AG04450 (cell line): ENCODE data around the gene PRR9. TPM values are rescaled to one million over a fixed set of nuclear protein-coding genes. Genes with fewer than 3 reads are reported as not detected.
A peak's percentile ranks its signal among the peaks of the same experiment; 100 is the strongest.
"Not testable (repeated sequence)": the region's sequence is repeated elsewhere in the genome, so short reads cannot be mapped to it uniquely, and the experiment has no call there.

Source experiments
- CTCF ChIA-PET: fragments of 300-600, 350-600 bp; formaldehyde crosslinking; extraction: SDS; loops from one replicate; lab custom pipeline; 2022; ENCODE audit warnings: antibody characterized with exemption, inconsistent platforms; lab: Charles Lee
- POLR2A ChIA-PET: fragments of 350-600 bp; formaldehyde crosslinking; extraction: SDS; loops from one replicate; lab custom pipeline; 2021; ENCODE audit warnings: antibody characterized with exemption, inconsistent platforms; lab: Yijun Ruan, JAX
- DNase-seq: peaks from one replicate; pipeline ENCODE4 v3.0.0-alpha.2; 2011; ENCODE audit warnings: low read depth, low spot score
- H3K27ac ChIP-seq: one replicate; pipeline ENCODE4 v1.5.1; 2012; ENCODE audit warnings: low read depth, low read length, control low read depth
- H3K27me3 ChIP-seq: one replicate; pipeline ENCODE4 v1.6.0; 2012; ENCODE audit warnings: low read length; ENCODE audit not compliant: control insufficient read depth, insufficient read depth
- H3K4me3 ChIP-seq: 2 replicates; pipeline ENCODE4 v1.5.1; 2011; ENCODE audit warnings: mild to moderate bottlenecking, low read depth, low read length, control low read depth
- H3K9me3 ChIP-seq: 2 replicates; pipeline ENCODE4 v1.5.1; 2012; ENCODE audit warnings: low read length; ENCODE audit not compliant: control insufficient read depth, insufficient read depth
- CTCF ChIP-seq: IDR thresholded peaks from 2 replicates; pipeline ENCODE4 v1.5.1; 2011; ENCODE audit warnings: low read depth, low read length, control low read depth, inconsistent platforms
- polyA plus RNA-seq: library from polyadenylated mRNA; depleted of rRNA; stranded (reverse); fragments of >200 nt; gene quantifications from 2 replicates; pipeline ENCODE4 v1.2.3, GENCODE V29; 2011

The PRR9 gene
- polyA plus RNA-seq, 1 experiment = not detected

- Histone ChIP-seq H3K9me3 (no peaks in the 10 kb centered on the region), H3K4me3 (no peak overlapping the region), H3K27me3 (no peaks in the 10 kb centered on the region), H3K27ac (no peak overlapping the region)
- no peak for TF ChIP-seq CTCF
- DNase-seq = no peak
- ChIA-PET CTCF (interaction anchor here (0.6 to 2.7 kb wide), 3 partner anchors 11 to 1535 kb away, joined by 3 to 10 read pairs (median 3); no protein-coding TSS in a partner anchor), POLR2A (no interaction called here)
Observed at GRCh38 chr1:153228491-153228890, 11.1 kb downstream of the PRR9 start.

DNA sequence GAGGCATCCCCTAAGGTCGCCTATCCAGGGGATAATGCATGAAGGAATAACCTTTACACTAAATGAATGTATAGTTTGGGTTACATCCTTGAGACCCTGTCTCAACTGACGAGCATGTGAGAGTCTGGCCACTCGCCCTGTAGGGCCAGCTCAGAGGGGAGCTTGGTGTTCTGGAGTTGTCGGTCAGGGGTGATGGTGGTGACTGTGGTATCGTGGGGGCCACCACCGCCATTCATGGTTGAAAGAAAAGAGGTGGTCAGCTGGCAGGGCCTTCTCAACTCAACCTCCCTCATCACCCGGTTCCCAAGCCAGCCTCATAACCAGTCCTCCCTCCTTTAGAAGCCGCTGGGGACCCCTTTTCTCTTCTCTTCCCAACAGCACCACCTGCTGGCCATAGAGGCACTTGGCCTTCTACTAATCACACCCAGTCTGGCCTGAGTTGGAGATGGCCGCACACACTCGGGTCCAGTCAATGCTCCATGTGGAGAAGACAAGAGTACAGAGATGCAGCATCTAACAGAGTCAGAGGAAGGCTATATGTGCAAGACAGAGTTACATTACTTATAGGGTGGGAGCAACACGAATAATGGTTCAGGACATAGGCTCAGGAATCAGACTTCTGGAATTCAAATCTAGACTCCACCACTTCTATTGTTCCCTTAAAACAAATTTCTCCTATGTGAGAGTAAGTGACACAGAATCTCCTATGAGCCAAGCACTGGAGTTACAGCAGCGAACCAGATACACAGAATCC is 11.9 kb downstream of the PRR9 start:
- H3K27ac ChIP-seq, DNase-seq, H3K27me3 ChIP-seq, H3K9me3 ChIP-seq, H3K4me3 ChIP-seq, POLR2A ChIA-PET: not testable (repeated sequence)
- peak; percentile 33 for TF ChIP-seq CTCF
- CTCF ChIA-PET = interaction anchor here (1.0 to 2.7 kb wide), 3 partner anchors 9 to 24 kb away, joined by 3 to 10 read pairs (median 4); no protein-coding TSS in a partner anchor

DNA sequence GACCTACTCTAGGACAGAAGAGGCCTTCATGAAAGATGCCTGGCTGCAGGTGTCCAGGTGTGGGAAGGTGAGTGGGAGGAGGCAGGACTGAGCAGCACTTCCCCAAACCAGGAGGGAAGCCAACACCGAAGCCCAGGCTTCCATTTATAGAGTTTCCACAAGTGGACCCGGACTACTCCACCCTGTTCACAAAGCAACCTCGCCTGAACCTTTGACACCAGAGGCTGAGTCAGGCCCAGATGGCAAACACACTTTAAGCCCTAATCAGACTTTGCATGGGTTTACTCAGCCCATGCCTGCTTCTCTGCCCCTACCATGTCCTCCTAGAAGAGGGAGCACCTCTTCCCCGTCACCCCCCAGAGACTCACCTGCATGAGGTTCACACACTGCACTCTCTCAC is 14.0 kb downstream of the PRR9 start:
- ChIA-PET POLR2A (no interaction called here), CTCF (no interaction called here)
- no peaks in the 10 kb centered on the region for H3K27me3 ChIP-seq
- no peak for DNase-seq
- H3K4me3 ChIP-seq = no peak overlapping the region
- no peak for TF ChIP-seq CTCF
- no peaks in the 10 kb centered on the region for H3K9me3 ChIP-seq
- no peak overlapping the region for H3K27ac ChIP-seq

DNA sequence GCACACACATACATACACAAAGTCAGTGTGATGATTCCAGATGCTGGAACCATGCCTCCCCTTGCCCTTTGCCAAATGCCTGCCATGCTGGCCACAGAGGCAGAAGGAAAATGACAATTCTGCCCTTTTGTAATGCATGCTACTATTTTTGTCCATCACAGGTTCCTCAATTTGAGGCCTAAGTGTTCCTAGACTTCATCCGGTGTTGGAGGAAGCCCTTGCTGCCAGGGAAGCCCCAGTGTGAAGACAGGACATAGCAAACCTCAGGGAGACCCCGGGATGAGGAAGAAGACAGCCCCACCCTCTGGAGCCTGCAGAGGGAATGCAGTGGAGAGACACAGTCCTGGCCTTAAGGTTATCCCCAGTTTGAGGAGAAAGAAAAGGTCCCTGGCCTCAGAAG is 14.4 kb downstream of the PRR9 start:
- Histone ChIP-seq H3K27me3 (no peaks in the 10 kb centered on the region), H3K27ac (no peak overlapping the region), H3K9me3 (no peaks in the 10 kb centered on the region), H3K4me3 (no peak overlapping the region)
- TF ChIP-seq CTCF = no peak
- no peak for DNase-seq
- POLR2A ChIA-PET = no interaction called here
- CTCF ChIA-PET = no interaction called here

DNA sequence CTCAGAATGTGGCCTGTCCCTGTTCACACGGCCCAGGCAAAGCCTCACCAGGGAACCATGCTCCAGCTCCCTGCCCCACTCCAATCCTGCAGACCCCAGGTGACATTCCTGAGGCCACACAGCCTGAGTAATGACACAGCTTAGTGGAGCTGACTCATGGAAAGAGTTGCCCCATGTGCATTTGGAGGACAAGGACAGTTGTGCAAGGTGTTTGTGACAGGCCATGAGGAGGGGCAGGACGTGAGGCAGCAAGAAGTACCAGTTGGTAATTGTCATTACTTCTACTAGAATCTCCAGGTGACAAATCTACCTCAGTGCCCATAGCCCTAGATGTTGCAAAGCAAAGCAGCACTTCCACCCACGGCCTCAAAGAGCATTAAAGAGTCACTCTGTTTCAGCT is 15.2 kb downstream of the PRR9 start:
- TF ChIP-seq CTCF = no peak
- H3K9me3 ChIP-seq = no peaks in the 10 kb centered on the region
- no peak for DNase-seq
- ChIA-PET POLR2A (no interaction called here), CTCF (no interaction called here)
- H3K4me3 ChIP-seq = no peak overlapping the region
- no peak overlapping the region for H3K27ac ChIP-seq
- H3K27me3 ChIP-seq = no peaks in the 10 kb centered on the region
